Choroid plexus epithelial cell (primary cell): ENCODE measurements around the gene TBX18.

Experiments used
- DNase-seq: peaks from one replicate; pipeline ENCODE4 v3.0.0-alpha.2; 2010; ENCODE audit warnings: low read depth
- H3K4me3 ChIP-seq: 2 replicates; pipeline ENCODE4 v1.5.1; 2011; ENCODE audit warnings: low read depth, mild to moderate bottlenecking, control low read depth, low read length, moderate library complexity
- CTCF ChIP-seq: conservative IDR thresholded peaks from 2 replicates; pipeline ENCODE4 v1.5.1; 2011; ENCODE audit warnings: low read depth, mild to moderate bottlenecking, control low read depth, inconsistent platforms, low read length, moderate library complexity

Gene TBX18

GRCh38 chr6:84752118-84752850 is 12.1 kb downstream of the TBX18 start:
- H3K4me3 ChIP-seq: no peak overlapping the region
- peak; percentile 50 for TF ChIP-seq CTCF
- DNase-seq: peak; percentile 92

- no peak for DNase-seq
- TF ChIP-seq CTCF: no peak
- no peak overlapping the region for H3K4me3 ChIP-seq
Measured at GRCh38 chr6:84749181-84749580, 15.2 kb downstream of the TBX18 start.

- H3K4me3 ChIP-seq: no peak overlapping the region
- DNase-seq: no peak
- TF ChIP-seq CTCF: no peak
Measured at GRCh38 chr6:84748376-84748775, 16.0 kb downstream of the TBX18 start.

GRCh38 chr6:84743616-84744015 is 20.8 kb downstream of the TBX18 start:
- TF ChIP-seq CTCF: no peak
- H3K4me3 ChIP-seq: no peak overlapping the region
- DNase-seq: no peak

- no peak overlapping the region for H3K4me3 ChIP-seq
- TF ChIP-seq CTCF: no peak
- no peak for DNase-seq
Measured at GRCh38 chr6:84740385-84740784, 24.0 kb downstream of the TBX18 start.

- H3K4me3 ChIP-seq: no peak overlapping the region
- peak; percentile 48 for DNase-seq
- TF ChIP-seq CTCF: no peak
Measured at GRCh38 chr6:84739866-84740208, 24.6 kb downstream of the TBX18 start.
